ENCODE data around the gene PDE2A.

GRCh38 chr11:72692498-72693237, 18.4 kb upstream of the PDE2A start:
- TF ChIP-seq, protein P1, sequence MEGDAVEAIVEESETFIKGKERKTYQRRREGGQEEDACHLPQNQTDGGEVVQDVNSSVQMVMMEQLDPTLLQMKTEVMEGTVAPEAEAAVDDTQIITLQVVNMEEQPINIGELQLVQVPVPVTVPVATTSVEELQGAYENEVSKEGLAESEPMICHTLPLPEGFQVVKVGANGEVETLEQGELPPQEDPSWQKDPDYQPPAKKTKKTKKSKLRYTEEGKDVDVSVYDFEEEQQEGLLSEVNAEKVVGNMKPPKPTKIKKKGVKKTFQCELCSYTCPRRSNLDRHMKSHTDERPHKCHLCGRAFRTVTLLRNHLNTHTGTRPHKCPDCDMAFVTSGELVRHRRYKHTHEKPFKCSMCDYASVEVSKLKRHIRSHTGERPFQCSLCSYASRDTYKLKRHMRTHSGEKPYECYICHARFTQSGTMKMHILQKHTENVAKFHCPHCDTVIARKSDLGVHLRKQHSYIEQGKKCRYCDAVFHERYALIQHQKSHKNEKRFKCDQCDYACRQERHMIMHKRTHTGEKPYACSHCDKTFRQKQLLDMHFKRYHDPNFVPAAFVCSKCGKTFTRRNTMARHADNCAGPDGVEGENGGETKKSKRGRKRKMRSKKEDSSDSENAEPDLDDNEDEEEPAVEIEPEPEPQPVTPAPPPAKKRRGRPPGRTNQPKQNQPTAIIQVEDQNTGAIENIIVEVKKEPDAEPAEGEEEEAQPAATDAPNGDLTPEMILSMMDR (conservative IDR thresholded peaks at IDR 0.05): no peak
- no peak for TF ChIP-seq EZH2 (IDR thresholded peaks at IDR 0.05; ENCODE audit: low read depth)

Data from PC-9 (cell line).